RWPE1 (cell line): Measurements from ENCODE around the gene IL31RA.
A peak's percentile ranks its signal among the peaks of the same experiment; 100 is the strongest.

Source experiments
- CTCF ChIA-PET: fragments of 350-600 bp; sonication (Branson Sonifier 250); formaldehyde crosslinking; extraction: SDS; loops from one replicate; lab custom pipeline; 2021; lab: Yijun Ruan, JAX
- POLR2A ChIA-PET: fragments of 400-600 bp; formaldehyde crosslinking; extraction: SDS; loops from one replicate; lab custom pipeline; 2020; ENCODE audit warnings: antibody characterized with exemption; ENCODE audit not compliant: low non-redundant PET; lab: Yijun Ruan, JAX
- DNase-seq: peaks from one replicate; pipeline ENCODE4 v3.0.0; 2012; ENCODE audit warnings: low spot score
- H3K27ac ChIP-seq: fragments of 450-650 bp; 2 replicates; pipeline ENCODE4 v1.5.1; 2017
- CTCF ChIP-seq: fragments of 450-650 bp; conservative IDR thresholded peaks from 2 replicates; pipeline ENCODE4 v1.5.1; 2017; ENCODE audit warnings: low read depth, mild to moderate bottlenecking

The IL31RA gene

GRCh38 chr5:55865831-55866230 is 14.7 kb downstream of the IL31RA start:
- ChIA-PET CTCF (interaction anchor here (0.5 kb wide), 1 partner anchor 24 kb away, joined by 8 read pairs; no protein-coding TSS in a partner anchor), POLR2A (no interaction called here)
- DNase-seq, result no peak
- H3K27ac ChIP-seq, result no peak overlapping the region
- no peak for TF ChIP-seq CTCF

- DNase-seq, result no peak
- ChIA-PET POLR2A (no interaction called here), CTCF (interaction anchor here (0.6 to 0.8 kb wide), 2 partner anchors 27 to 33 kb away, joined by 3 to 4 read pairs; no protein-coding TSS in a partner anchor)
- H3K27ac ChIP-seq, result no peak overlapping the region
- no peak for TF ChIP-seq CTCF
Measured at GRCh38 chr5:55866485-55866884, 15.3 kb downstream of the IL31RA start.

GRCh38 chr5:55866934-55867333 is 15.8 kb downstream of the IL31RA start:
- ChIA-PET CTCF (interaction anchor here (0.6 to 0.8 kb wide), 2 partner anchors 27 to 33 kb away, joined by 3 to 4 read pairs; no protein-coding TSS in a partner anchor), POLR2A (no interaction called here)
- H3K27ac ChIP-seq, result no peak overlapping the region
- no peak for DNase-seq
- TF ChIP-seq CTCF, result no peak

- peak; percentile 97 for DNase-seq
- TF ChIP-seq CTCF, result no peak
- H3K27ac ChIP-seq, result peak overlapping the region; percentile 57; the same call in 1 of the 2 replicates
- CTCF ChIA-PET, result interaction anchor here (0.5 to 1.4 kb wide), 6 partner anchors 12 to 1001 kb away, joined by 3 to 5 read pairs (median 3); no protein-coding TSS in a partner anchor
- POLR2A ChIA-PET, result no interaction called here
Measured at GRCh38 chr5:55868846-55869245, 17.7 kb downstream of the IL31RA start.

GRCh38 chr5:55869847-55870246 is 18.7 kb downstream of the IL31RA start:
- peak overlapping the region; percentile 57; the same call in 1 of the 2 replicates for H3K27ac ChIP-seq
- ChIA-PET CTCF (interaction anchor here (0.6 to 1.4 kb wide), 4 partner anchors 11 to 649 kb away, joined by 3 to 5 read pairs (median 3); no protein-coding TSS in a partner anchor), POLR2A (interaction anchor here (0.6 kb wide), 1 partner anchor 10 kb away, joined by 3 read pairs; no protein-coding TSS in a partner anchor)
- DNase-seq, result no peak
- no peak for TF ChIP-seq CTCF

- POLR2A ChIA-PET, result no interaction called here
- no peak for TF ChIP-seq CTCF
- H3K27ac ChIP-seq, result no peak overlapping the region
- no peak for DNase-seq
- CTCF ChIA-PET, result no interaction called here
Measured at GRCh38 chr5:55873234-55873633, 22.1 kb downstream of the IL31RA start.
